CD4-positive, alpha-beta T cell (primary cell): Measurements from ENCODE around the gene TOLLIP. TPM values are rescaled to one million over a fixed set of nuclear protein-coding genes. Genes with fewer than 3 reads are reported as not detected.

Experiments
- ATAC-seq: fragments of 200-7000 bp; cut with Tn5 transposase; one replicate; pipeline ENCODE4 v1.10.0; 2022; ENCODE audit warnings: mild to moderate bottlenecking; ENCODE audit not compliant: poor library complexity
- CTCF ChIA-PET: fragments of 350-600 bp; sonication (Branson Sonifier 250); formaldehyde crosslinking; loops from one replicate; lab custom pipeline; 2021; ENCODE audit warnings: antibody characterized with exemption, inconsistent platforms; lab: Charles Lee
- POLR2A ChIA-PET: fragments of 350-600 bp; sonication (Branson Sonifier 250); formaldehyde crosslinking; loops from one replicate; lab custom pipeline; 2021; ENCODE audit warnings: antibody characterized with exemption, inconsistent platforms; lab: Charles Lee
- DNase-seq, 14 experiments: peaks; one replicate each; pipeline ENCODE4 v3.0.0-alpha.2; 2013 to 2020; ENCODE audit warnings: mixed read lengths in 2 of 14
- H3K27ac ChIP-seq, 2 donors: one replicate each; pipeline versions ENCODE4 v1.5.1 to v1.7.0; 2013; ENCODE audit warnings: low read length in 2 of 2, low read depth in 1 of 2, mild to moderate bottlenecking in 1 of 2
- H3K27me3 ChIP-seq, 2 experiments: 1 replicate in 1 of 2; 2 replicates in 1 of 2; pipeline versions ENCODE4 v1.6.1 to v1.7.0; 2013; ENCODE audit warnings: low read length in 2 of 2, control low read depth in 1 of 2, mild to moderate bottlenecking in 1 of 2, moderate library complexity in 1 of 2; ENCODE audit not compliant: insufficient read depth in 2 of 2, control insufficient read depth in 1 of 2
- H3K36me3 ChIP-seq: one replicate; pipeline ENCODE4 v1.6.1; 2013; ENCODE audit warnings: low read length, control low read depth; ENCODE audit not compliant: insufficient read depth
- H3K4me1 ChIP-seq: one replicate; pipeline ENCODE4 v1.6.1; 2013; ENCODE audit warnings: low read length, control low read depth; ENCODE audit not compliant: insufficient read depth
- H3K4me3 ChIP-seq: one replicate; pipeline ENCODE4 v1.5.1; 2013; ENCODE audit warnings: mild to moderate bottlenecking, low read length, moderate library complexity
- H3K9me3 ChIP-seq, 2 experiments: 1 replicate in 1 of 2; 2 replicates in 1 of 2; pipeline versions ENCODE4 v1.6.1 to v1.7.0; 2013; ENCODE audit warnings: low read length in 2 of 2, mild to moderate bottlenecking in 2 of 2, control low read depth in 1 of 2, moderate library complexity in 1 of 2; ENCODE audit not compliant: control insufficient read depth in 1 of 2, insufficient read depth in 1 of 2
- H3K27ac Mint-ChIP-seq: one replicate; pipeline ENCODE4 v1.8.0; 2020; ENCODE audit warnings: mixed read lengths
- H3K27me3 Mint-ChIP-seq: one replicate; pipeline ENCODE4 v1.8.0; 2021; ENCODE audit warnings: mixed read lengths
- H3K36me3 Mint-ChIP-seq: one replicate; pipeline ENCODE4 v1.8.0; 2021; ENCODE audit warnings: low read depth, mixed read lengths
- H3K4me1 Mint-ChIP-seq: one replicate; pipeline ENCODE4 v1.8.0; 2021; ENCODE audit warnings: low read depth, mixed read lengths
- H3K4me3 Mint-ChIP-seq: one replicate; pipeline ENCODE4 v1.8.0; 2020; ENCODE audit warnings: mild to moderate bottlenecking, mixed read lengths
- H3K9me3 Mint-ChIP-seq: one replicate; pipeline ENCODE4 v1.8.0; 2020; ENCODE audit warnings: mixed read lengths
- intact Hi-C, 2 experiments: fragments of 100-400 bp; cut with DNase I in 1 of 2; cut with micrococcal nuclease in 1 of 2; formaldehyde crosslinking; loops; one replicate each; pipeline versions ENCODE4 v1.15.1 to v1.9.0; 2023 to 2025; cut with DNase I, micrococcal nuclease
- total RNA-seq, 174 experiments: library from RNA in 2 of 174; stranded (reverse) in 2 of 174; gene quantifications; one replicate each; pipeline ENCODE4 v1.2.3 and lab custom pipeline; 2021 to 2026
- TF ChIP-seq, protein P1 (sequence below): fragments of 200-600 bp; IDR thresholded peaks from one replicate; pipeline ENCODE4 v1.8.0; 2022; ENCODE audit warnings: antibody characterized with exemption, mild to moderate bottlenecking

The TOLLIP gene
- total RNA-seq, 2 experiments from 2014 or later: 38.9 to 41.0 TPM

DNA sequence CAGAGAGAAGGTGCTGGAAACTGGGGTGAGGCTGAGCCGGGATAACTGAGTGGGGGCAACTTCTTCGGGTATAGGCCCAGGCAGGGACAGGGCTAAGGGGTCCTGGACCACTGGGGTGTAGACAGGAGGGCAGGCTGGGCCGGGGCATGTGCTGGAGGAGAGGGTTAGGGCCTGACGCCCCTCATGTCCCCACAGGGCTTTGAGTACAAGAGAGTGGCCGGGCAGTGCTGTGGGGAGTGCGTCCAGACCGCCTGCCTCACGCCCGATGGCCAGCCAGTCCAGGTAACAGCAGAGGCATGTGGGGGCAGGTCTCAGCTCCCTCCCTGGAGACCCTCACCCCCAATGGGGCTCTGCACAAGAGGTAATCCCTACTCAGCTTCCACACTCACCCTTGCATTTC lies 49.9 kb downstream of the TOLLIP start:
- no peak for DNase-seq
- Mint-ChIP-seq H3K36me3 (no peaks in the 10 kb centered on the region), H3K4me1 (peaks cover 12% of the 10 kb centered on the region), H3K27ac (no peak overlapping the region), H3K9me3 (no peaks in the 10 kb centered on the region), H3K4me3 (no peak overlapping the region), H3K27me3 (no peaks in the 10 kb centered on the region)
- H3K9me3 ChIP-seq: no peaks in the 10 kb centered on the region
- TF ChIP-seq, protein P1, sequence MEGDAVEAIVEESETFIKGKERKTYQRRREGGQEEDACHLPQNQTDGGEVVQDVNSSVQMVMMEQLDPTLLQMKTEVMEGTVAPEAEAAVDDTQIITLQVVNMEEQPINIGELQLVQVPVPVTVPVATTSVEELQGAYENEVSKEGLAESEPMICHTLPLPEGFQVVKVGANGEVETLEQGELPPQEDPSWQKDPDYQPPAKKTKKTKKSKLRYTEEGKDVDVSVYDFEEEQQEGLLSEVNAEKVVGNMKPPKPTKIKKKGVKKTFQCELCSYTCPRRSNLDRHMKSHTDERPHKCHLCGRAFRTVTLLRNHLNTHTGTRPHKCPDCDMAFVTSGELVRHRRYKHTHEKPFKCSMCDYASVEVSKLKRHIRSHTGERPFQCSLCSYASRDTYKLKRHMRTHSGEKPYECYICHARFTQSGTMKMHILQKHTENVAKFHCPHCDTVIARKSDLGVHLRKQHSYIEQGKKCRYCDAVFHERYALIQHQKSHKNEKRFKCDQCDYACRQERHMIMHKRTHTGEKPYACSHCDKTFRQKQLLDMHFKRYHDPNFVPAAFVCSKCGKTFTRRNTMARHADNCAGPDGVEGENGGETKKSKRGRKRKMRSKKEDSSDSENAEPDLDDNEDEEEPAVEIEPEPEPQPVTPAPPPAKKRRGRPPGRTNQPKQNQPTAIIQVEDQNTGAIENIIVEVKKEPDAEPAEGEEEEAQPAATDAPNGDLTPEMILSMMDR: no peak
- POLR2A ChIA-PET: no interaction called here
- H3K27me3 ChIP-seq: no peaks in the 10 kb centered on the region
- H3K27ac ChIP-seq: no peak overlapping the region
- intact Hi-C loops: no loop called here
- peaks cover 22% of the 10 kb centered on the region for H3K4me1 ChIP-seq
- no peak overlapping the region for H3K4me3 ChIP-seq
- CTCF ChIA-PET: no interaction called here
- ATAC-seq: no peak
- H3K36me3 ChIP-seq: no peaks in the 10 kb centered on the region

DNA sequence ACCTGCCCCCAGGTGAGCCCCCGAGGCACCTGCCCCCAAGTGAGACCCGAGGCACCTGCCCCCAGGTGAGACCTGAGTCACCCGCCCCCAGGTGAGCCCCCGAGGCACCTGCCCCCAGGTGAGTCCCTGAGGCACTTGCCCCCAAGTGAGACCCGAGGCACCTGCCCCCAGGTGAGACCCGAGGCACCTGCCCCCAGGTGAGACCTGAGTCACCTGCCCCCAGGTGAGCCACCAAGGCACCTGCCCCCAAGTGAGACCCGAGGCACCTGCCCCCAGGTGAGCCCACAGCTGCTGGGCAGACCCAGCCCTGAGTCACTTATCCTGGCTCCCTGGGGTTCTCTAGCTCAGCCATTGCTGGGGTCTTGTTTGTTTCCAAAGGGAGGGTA lies 50.4 kb downstream of the TOLLIP start:
- Histone ChIP-seq H3K9me3 (no peaks in the 10 kb centered on the region), H3K36me3 (no peaks in the 10 kb centered on the region), H3K4me1 (peaks cover 22% of the 10 kb centered on the region), H3K27ac (no peak overlapping the region), H3K27me3 (no peaks in the 10 kb centered on the region), H3K4me3 (no peak overlapping the region)
- ChIA-PET POLR2A (no interaction called here), CTCF (no interaction called here)
- TF ChIP-seq, protein P1: no peak
- no peak for ATAC-seq
- DNase-seq: no peak
- Mint-ChIP-seq H3K27me3 (no peaks in the 10 kb centered on the region), H3K36me3 (no peaks in the 10 kb centered on the region), H3K4me3 (no peak overlapping the region), H3K4me1 (peaks cover 12% of the 10 kb centered on the region), H3K27ac (no peak overlapping the region), H3K9me3 (no peaks in the 10 kb centered on the region)
- intact Hi-C loops: no loop called here

DNA sequence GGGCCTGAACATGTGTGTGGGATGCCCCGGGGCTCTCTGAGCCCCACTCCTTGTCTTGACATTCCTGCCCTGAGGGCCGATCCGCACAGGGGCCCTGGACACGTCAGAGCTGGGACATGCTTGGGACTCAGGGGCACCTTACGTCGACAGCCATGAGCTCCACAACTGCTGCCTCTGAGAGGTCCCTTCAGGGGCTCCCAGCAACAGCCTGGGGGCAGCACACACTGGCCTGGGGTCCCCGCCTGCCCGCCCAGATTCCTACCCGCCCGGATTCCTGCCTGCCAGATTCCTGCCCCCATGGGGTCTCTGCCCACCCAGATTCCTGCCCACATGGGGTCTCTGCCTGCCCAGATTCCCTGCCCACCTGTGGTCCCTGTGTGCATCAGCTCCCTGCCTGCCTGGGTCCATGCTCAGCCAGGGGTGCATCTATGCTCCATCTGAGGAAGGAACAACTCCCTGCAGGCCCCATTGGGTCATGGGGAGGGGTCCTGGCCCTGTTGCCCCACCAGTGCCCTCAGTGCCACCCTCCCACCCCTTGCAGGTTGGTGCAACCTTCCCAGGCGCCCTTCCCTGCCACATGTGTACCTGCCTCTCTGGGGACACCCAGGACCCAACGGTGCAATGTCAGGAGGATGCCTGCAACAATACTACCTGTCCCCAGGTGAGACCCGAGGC lies 50.9 kb downstream of the TOLLIP start:
- Histone ChIP-seq H3K9me3 (no peaks in the 10 kb centered on the region), H3K27ac (no peak overlapping the region), H3K4me1 (peaks cover 22% of the 10 kb centered on the region), H3K4me3 (no peak overlapping the region), H3K27me3 (no peaks in the 10 kb centered on the region), H3K36me3 (no peaks in the 10 kb centered on the region)
- Mint-ChIP-seq H3K27me3 (no peaks in the 10 kb centered on the region), H3K4me3 (no peak overlapping the region), H3K27ac (no peak overlapping the region), H3K36me3 (no peaks in the 10 kb centered on the region), H3K4me1 (peaks cover 12% of the 10 kb centered on the region), H3K9me3 (no peaks in the 10 kb centered on the region)
- DNase-seq (no peak), ATAC-seq (no peak)
- POLR2A ChIA-PET: no interaction called here
- TF ChIP-seq, protein P1: no peak
- intact Hi-C loops: no loop called here
- CTCF ChIA-PET: no interaction called here
